Stimulated activated CD8-positive, alpha-beta memory T cell treated with anti-CD3 and anti-CD28 coated beads, Interleukin-12 subunit alpha, Interleukin-12 subunit beta, amount 100 ng/mL, for 24 hours (primary cell): ENCODE results near the gene NAV3.

Source experiments
- DNase-seq: peaks from one replicate; pipeline ENCODE4 v3.0.0-alpha.2; 2020; ENCODE audit errors: extremely low read depth

NAV3 gene

GRCh38 chr12:77841521-77841920 lies 10.8 kb downstream of the NAV3 start:
- DNase-seq = no peak

- DNase-seq = no peak
Measured at GRCh38 chr12:77842430-77842829, 11.7 kb downstream of the NAV3 start.

GRCh38 chr12:77845831-77846230 lies 15.1 kb downstream of the NAV3 start:
- DNase-seq = no peak

- DNase-seq = no peak
Measured at GRCh38 chr12:77847060-77847541, 16.4 kb downstream of the NAV3 start.

GRCh38 chr12:77847680-77848431 lies 17.2 kb downstream of the NAV3 start:
- DNase-seq = no peak

GRCh38 chr12:77850129-77850528 lies 19.4 kb downstream of the NAV3 start:
- DNase-seq = no peak

GRCh38 chr12:77850698-77851097 lies 20.0 kb downstream of the NAV3 start:
- no peak for DNase-seq

- no peak for DNase-seq
Measured at GRCh38 chr12:77855548-77855947, 24.9 kb downstream of the NAV3 start.

GRCh38 chr12:77861317-77861716 lies 30.6 kb downstream of the NAV3 start:
- DNase-seq = no peak

GRCh38 chr12:77865178-77865577 lies 34.5 kb downstream of the NAV3 start:
- no peak for DNase-seq

- DNase-seq = no peak
Measured at GRCh38 chr12:77878901-77879300, 48.2 kb downstream of the NAV3 start.

GRCh38 chr12:77882709-77883108 lies 52.0 kb downstream of the NAV3 start:
- no peak for DNase-seq

GRCh38 chr12:77888611-77889010 lies 57.9 kb downstream of the NAV3 start:
- no peak for DNase-seq

GRCh38 chr12:77891518-77892147 lies 60.9 kb downstream of the NAV3 start:
- no peak for DNase-seq

- no peak for DNase-seq
Measured at GRCh38 chr12:77893918-77894317, 63.2 kb downstream of the NAV3 start.

GRCh38 chr12:77894556-77894955 lies 63.9 kb downstream of the NAV3 start:
- DNase-seq = no peak

GRCh38 chr12:77895699-77896098 lies 65.0 kb downstream of the NAV3 start:
- DNase-seq = no peak

GRCh38 chr12:77907936-77908335 lies 77.2 kb downstream of the NAV3 start:
- no peak for DNase-seq

GRCh38 chr12:77914081-77914488 lies 83.4 kb downstream of the NAV3 start:
- no peak for DNase-seq

- DNase-seq = no peak
Measured at GRCh38 chr12:77915071-77915600, 84.4 kb downstream of the NAV3 start.

- no peak for DNase-seq
Measured at GRCh38 chr12:77916276-77916675, 85.6 kb downstream of the NAV3 start.

GRCh38 chr12:77918046-77918445 lies 87.4 kb downstream of the NAV3 start:
- DNase-seq = no peak

- DNase-seq = no peak
Measured at GRCh38 chr12:77919450-77919849, 88.8 kb downstream of the NAV3 start.
